ENCODE measurements around the gene GRM8. TPM values are rescaled to one million over a fixed set of nuclear protein-coding genes. Genes with fewer than 3 reads are reported as not detected.

Gene GRM8
- total and polyA plus RNA-seq, 8 donors: 0.25 to 2.8 (median 1.3) TPM; not detected in 4

DNA sequence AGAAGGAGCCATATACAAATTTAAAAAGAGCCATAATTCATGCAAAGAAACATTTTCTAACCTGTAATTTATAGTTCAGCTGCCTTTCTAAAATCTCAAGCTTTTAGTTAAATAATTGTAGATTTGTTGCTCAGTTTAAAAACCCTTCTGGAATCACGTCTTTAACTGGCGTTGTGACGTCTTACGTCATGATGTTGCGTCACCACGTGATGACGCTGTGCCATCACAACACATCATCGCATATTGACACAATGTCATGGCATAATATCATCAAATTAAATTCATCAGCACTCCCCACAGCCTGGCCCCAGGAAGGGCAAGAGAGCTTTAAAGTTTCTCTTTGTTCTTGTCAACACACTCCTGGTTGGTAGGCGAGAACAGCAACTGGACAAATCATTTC, 194.8 kb downstream of the GRM8 start:
- H3K27me3 ChIP-seq: no peaks in the 10 kb centered on the region
- intact Hi-C loops (cut with DNase I; ENCODE audit: low total_unique reads): no loop called here
- no peak overlapping the region for H3K27ac ChIP-seq
- H3K4me1 ChIP-seq: no peaks in the 10 kb centered on the region
- no peaks in the 10 kb centered on the region for H3K36me3 ChIP-seq
- DNase-seq: no peak
- WGBS, 5 donors: 80 to 84% (median 81%) methylated on average over 9 of the region's 9 CpGs
- H3K9me3 ChIP-seq: peaks cover 0 to 2% (median 0%) of the 10 kb centered on the region in 4 donors
- H3K4me3 ChIP-seq: no peak overlapping the region
- no peak for TF ChIP-seq EP300 (IDR thresholded peaks at IDR 0.05)
- TF ChIP-seq POLR2A (IDR thresholded peaks at IDR 0.05): no peak

DNA sequence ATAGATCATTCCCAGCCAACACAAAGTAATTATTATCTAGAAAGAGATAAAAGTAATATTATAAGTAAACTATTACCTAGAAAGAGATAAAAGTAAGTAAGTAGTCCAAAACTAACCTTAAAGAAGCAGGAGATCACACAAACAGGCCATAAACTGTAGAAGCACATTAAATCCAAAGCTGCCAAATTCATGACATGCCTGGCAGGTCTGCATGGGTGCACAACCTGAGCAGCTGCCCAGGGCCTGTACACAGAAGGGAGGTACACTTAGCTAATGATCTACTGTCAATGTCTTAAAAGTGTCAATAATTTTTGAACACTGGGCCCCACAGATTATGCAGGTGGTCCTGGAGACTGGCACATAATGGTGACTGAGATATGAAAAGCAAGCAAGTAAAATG, 196.5 kb downstream of the GRM8 start:
- no peak for TF ChIP-seq POLR2AphosphoS5 (IDR thresholded peaks at IDR 0.05)
- intact Hi-C loops (cut with DNase I; ENCODE audit: low total_unique reads): no loop called here
- Histone ChIP-seq H3K9me3 (no peaks in the 10 kb centered on the region), H3K4me3 (no peak overlapping the region), H3K4me1 (no peaks in the 10 kb centered on the region), H3K27me3 (no peaks in the 10 kb centered on the region), H3K27ac (no peak overlapping the region), H3K36me3 (no peaks in the 10 kb centered on the region)
- DNase-seq: no peak

DNA sequence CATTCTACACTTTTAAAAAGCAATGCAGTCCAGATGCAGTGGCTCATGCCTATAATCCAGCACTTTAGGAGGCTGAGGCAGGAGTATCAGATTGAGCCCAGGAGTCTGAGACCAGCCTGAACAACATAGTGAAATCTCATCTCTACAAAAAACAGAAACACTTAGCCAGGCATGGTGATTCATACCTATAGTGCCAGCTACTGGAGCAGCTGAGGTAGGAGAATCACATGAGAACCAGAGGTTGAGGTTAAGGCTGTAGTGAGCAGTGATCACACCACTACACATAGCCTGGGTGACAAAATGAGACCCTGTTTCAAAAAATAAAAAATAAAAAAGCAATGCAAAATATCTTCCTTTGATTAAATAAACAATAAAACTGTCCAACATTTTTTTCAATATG, 205.2 kb downstream of the GRM8 start:
- TF ChIP-seq POLR2AphosphoS5 (IDR thresholded peaks at IDR 0.05) (no peak), POLR2A (IDR thresholded peaks at IDR 0.05) (no peak), EP300 (IDR thresholded peaks at IDR 0.05) (no peak)
- TF ChIP-seq, protein P1, sequence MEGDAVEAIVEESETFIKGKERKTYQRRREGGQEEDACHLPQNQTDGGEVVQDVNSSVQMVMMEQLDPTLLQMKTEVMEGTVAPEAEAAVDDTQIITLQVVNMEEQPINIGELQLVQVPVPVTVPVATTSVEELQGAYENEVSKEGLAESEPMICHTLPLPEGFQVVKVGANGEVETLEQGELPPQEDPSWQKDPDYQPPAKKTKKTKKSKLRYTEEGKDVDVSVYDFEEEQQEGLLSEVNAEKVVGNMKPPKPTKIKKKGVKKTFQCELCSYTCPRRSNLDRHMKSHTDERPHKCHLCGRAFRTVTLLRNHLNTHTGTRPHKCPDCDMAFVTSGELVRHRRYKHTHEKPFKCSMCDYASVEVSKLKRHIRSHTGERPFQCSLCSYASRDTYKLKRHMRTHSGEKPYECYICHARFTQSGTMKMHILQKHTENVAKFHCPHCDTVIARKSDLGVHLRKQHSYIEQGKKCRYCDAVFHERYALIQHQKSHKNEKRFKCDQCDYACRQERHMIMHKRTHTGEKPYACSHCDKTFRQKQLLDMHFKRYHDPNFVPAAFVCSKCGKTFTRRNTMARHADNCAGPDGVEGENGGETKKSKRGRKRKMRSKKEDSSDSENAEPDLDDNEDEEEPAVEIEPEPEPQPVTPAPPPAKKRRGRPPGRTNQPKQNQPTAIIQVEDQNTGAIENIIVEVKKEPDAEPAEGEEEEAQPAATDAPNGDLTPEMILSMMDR (IDR thresholded peaks at IDR 0.05): no peak
- no peak overlapping the region for H3K4me3 ChIP-seq
- H3K27ac ChIP-seq: no peak overlapping the region
- H3K9me3 ChIP-seq: no peaks in the 10 kb centered on the region
- H3K27me3 ChIP-seq: no peaks in the 10 kb centered on the region
- no peaks in the 10 kb centered on the region for H3K36me3 ChIP-seq
- intact Hi-C loops (cut with DNase I; ENCODE audit: low total_unique reads): no loop called here
- no peaks in the 10 kb centered on the region for H3K4me1 ChIP-seq
- DNase-seq: no peak

DNA sequence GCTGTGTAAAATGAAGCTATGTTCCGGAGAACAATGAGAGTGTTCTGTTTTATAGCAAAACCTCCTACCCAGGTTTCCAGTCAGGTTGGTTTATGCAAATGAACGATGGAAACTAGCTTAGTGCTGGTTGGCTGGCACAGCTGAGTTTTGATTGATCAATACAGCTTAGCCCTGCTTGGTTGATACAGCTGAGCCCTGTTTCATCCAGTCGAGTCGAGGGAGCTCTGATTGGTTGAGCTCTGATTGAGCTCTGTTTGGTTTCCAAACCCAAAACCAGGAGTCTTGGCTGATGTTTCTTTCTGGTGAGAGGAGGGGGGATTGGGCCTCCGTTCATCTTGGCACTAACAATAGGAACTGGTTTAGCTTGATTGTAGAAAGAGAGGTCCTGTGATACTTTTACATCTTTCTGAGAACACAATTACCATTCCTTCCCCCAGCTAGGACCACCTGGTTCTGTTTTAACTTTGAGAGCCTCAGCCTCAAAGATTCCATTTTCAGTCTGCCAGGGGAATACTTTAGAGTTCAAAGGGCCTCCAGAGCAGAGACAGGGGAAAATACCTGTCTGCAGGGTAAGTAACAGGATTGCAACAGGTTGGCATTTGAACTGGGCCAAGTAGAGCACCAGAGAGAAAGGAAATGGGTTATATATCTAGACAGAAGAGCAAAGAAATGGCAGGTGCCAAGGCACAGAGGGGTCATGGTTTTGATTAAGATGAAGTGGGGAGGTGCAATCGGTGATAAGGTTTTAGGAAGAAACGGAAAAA, 210.9 kb downstream of the GRM8 start:
- H3K27ac ChIP-seq: no peak overlapping the region
- no peaks in the 10 kb centered on the region for H3K27me3 ChIP-seq
- intact Hi-C loops (cut with DNase I; ENCODE audit: low total_unique reads): no loop called here
- TF ChIP-seq EP300 (IDR thresholded peaks at IDR 0.05): no peak
- TF ChIP-seq POLR2AphosphoS5 (IDR thresholded peaks at IDR 0.05): no peak
- TF ChIP-seq POLR2A (IDR thresholded peaks at IDR 0.05): no peak
- no peaks in the 10 kb centered on the region for H3K4me1 ChIP-seq
- WGBS, 5 donors: 74 to 84% (median 81%) methylated on average over 7 of the region's 7 CpGs
- no peak for DNase-seq
- H3K4me3 ChIP-seq: no peak overlapping the region
- H3K36me3 ChIP-seq: no peaks in the 10 kb centered on the region
- peaks cover 0 to 2% (median 0%) of the 10 kb centered on the region in 4 donors for H3K9me3 ChIP-seq

DNA sequence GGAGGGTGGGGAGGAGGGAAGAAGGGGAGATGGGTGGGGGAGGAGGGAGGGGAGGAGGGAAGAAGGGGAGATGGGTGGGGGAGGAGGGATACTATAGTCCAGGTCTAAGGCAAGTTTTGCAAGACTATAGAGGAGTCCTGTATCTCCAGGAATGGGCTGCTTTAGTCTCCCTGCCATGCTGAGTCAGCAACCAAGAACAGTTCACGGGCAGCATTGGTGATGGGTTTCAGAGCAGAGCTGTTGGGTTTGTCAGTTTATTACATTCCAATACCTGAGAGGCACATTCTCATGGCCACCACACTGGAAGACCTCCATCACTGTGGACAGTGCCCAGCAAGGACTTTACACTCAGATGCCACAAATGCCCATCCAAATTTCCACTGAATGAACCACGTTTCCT, 212.7 kb downstream of the GRM8 start:
- Histone ChIP-seq H3K27me3 (no peaks in the 10 kb centered on the region), H3K9me3 (peaks cover 0 to 2% (median 0%) of the 10 kb centered on the region in 4 donors), H3K4me3 (no peak overlapping the region), H3K4me1 (no peaks in the 10 kb centered on the region), H3K27ac (no peak overlapping the region), H3K36me3 (no peaks in the 10 kb centered on the region)
- TF ChIP-seq POLR2A (IDR thresholded peaks at IDR 0.05): no peak
- TF ChIP-seq POLR2AphosphoS5 (IDR thresholded peaks at IDR 0.05): no peak
- TF ChIP-seq, protein P1 (IDR thresholded peaks at IDR 0.05): no peak
- TF ChIP-seq EP300 (IDR thresholded peaks at IDR 0.05): no peak
- intact Hi-C loops (cut with DNase I; ENCODE audit: low total_unique reads): no loop called here
- DNase-seq: no peak
- 79 to 92% (median 84%) methylated on average over 2 of the region's 2 CpGs for WGBS, 5 donors

DNA sequence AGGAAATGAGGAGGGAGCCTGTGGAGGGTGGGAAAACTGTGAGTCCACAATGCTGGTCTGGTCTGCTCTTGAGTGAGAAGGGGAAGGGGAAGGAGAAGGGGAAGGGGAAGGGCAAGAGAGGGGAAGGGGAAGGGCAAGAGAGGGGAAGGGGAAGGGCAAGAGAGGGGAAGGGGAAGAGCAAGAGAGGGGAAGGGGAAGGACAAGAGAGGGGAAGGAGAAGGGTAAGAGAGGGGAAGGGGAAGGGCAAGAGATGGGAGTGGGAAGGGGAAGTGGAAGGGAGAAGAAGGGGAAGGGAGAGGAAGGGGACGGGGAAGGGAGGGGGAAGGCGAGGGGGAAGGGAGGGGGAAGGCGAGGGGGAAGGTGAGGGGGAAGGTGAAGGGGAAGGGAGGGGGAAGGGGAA, 213.2 kb downstream of the GRM8 start:
- no peaks in the 10 kb centered on the region for H3K27me3 ChIP-seq
- DNase-seq: no peak
- no peaks in the 10 kb centered on the region for H3K4me1 ChIP-seq
- intact Hi-C loops (cut with DNase I; ENCODE audit: low total_unique reads): no loop called here
- TF ChIP-seq, protein P1 (IDR thresholded peaks at IDR 0.05): no peak
- no peak for TF ChIP-seq POLR2AphosphoS5 (IDR thresholded peaks at IDR 0.05)
- H3K27ac ChIP-seq: no peak overlapping the region
- H3K4me3 ChIP-seq: no peak overlapping the region
- WGBS, 5 donors: 60 to 89% (median 89%) methylated on average over 1 to 3 of the region's 3 CpGs; no CpG with 5 or more reads in 2 of the 5 donors
- peaks cover 0 to 2% (median 0%) of the 10 kb centered on the region in 4 donors for H3K9me3 ChIP-seq
- H3K36me3 ChIP-seq: no peaks in the 10 kb centered on the region

Data from stomach (tissue), 9 donors.